HG02571 (cell line): ENCODE data around the gene ORC2.
"Not testable (repeated sequence)": the region's sequence is repeated elsewhere in the genome, so short reads cannot be mapped to it uniquely, and the experiment has no call there.

Source experiments
- ATAC-seq: cut with Tn5 transposase; IDR thresholded peaks from one replicate; pipeline ENCODE4 v1.9.1; 2021; ENCODE audit warnings: mild to moderate bottlenecking, moderate library complexity; ENCODE audit not compliant: unreplicated experiment

The ORC2 gene

DNA sequence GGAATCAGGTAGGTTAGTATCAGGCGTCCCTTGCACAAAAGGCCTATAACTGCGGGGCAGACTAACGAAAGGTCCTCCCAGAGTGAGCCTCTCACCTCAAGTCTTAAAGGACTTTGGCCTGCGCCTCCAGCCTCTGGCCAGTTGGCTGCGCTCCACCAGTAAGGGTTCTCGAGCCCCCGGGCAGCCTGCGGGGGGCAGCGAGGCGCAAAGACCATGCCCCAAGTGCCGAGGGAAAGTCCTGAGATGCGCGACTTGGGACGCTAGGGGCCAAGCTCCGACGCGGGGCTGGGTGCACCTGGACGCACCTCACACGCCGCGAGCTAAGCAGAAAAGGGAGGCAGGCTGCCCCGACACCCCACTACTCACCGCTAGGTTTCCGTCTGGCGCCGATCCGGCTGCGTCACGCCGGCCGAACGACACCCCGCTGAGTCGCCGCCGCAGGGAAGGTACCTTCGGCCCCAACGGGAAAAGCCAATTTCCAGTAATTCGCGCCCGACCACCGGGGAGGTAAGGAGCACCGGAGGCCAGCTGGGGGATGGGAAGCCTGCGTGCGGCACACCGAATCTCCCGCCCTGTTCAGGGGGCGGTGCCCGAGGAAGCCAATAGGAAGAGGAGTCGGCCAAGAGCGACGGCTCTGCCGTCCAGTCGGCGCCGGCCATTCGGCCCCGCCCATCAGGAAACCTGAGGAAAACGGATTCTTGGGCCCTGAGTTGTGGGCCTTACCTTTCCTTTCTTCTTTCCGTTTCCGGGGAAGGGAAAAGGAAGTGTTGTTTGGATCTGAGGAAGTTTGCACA lies at the start of gene ORC2:
Gene ORC2 (minus strand): TSS at position 537 of the 794 bp plus-strand sequence. CDS start 5,537 bp downstream, outside the sequence.
- peak; percentile 94 for ATAC-seq

DNA sequence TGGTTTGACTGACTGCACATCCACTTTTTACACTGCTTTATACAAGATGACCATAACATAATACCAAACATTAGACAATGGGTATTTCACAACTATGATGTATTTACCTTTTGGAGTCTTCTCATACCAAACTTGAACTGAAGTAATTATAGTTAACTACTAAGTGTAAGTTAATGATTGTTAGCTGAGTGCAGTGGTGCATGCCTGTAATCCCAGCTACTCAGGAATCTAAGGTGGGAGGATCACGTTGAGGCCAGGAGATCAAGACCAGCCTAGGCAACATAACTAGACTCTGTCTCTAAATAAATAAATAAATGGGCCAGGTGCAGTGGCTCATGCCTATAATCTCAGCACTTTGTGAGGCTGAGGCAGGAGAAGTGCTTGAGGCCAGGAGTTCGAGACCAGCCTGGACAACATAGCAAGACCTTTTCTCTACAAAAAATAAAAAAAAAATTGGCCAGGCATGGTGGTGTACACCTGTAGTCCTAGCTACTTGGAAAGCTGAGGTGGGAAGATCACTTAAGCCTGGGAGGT lies 44.9 kb upstream of the ORC2 start:
- no peak for ATAC-seq

DNA sequence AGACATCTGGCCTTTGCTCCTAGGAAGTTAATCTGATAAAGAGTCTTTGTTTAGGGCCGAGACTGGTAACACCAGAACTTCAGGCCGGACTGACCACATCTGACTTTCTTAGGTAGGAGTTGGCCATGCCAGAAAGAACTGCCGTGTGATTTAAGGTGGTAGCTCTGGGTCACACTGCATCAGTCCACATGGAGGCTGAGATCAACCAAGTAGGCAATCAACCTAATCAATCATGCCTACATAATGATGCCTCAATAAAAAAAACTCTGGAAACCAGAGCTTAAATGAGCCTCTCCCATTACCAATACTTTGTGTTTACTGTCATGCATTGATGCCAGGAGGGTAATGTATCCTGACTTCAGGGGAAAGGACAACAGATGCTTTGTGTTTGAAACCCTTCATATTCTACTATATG lies 44.1 kb upstream of the ORC2 start:
- ATAC-seq: no peak

DNA sequence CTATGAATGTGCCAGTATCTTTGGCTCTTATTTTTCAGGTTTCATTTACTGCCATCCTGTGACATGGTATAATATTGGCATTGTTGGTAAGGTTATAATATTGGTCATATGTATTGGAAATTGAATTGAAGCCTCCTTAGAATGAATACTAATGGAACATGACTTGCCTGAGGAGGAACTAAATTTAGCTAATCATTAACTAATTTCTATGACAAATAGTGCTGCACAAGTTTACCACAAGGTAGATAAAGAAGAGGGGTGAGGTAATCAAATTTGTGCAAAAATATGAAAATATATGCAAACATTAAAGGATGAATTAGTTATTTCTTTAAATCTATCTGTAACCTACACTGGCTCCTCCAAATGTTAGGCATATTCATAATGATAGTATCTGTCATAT lies 43.2 kb upstream of the ORC2 start:
- no peak for ATAC-seq

DNA sequence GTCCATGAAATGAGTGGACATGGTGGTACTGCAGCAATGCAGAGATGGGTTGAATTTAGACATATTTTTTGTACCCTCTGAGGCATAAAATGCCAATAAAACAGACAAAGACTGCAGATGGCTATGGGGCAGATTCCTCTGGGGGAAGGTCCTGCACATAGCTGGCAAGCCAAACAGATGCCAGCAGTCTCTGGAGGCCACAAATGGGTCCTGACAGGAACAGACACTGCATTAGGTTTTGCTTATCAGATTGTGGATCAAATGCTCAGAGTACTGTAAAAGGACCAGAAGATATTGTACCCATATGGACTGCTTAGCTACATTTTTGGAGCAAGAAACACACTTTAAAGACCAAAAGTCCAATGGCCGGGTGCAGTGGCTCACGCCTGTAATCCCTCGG lies 40.9 kb upstream of the ORC2 start:
- ATAC-seq: no peak

DNA sequence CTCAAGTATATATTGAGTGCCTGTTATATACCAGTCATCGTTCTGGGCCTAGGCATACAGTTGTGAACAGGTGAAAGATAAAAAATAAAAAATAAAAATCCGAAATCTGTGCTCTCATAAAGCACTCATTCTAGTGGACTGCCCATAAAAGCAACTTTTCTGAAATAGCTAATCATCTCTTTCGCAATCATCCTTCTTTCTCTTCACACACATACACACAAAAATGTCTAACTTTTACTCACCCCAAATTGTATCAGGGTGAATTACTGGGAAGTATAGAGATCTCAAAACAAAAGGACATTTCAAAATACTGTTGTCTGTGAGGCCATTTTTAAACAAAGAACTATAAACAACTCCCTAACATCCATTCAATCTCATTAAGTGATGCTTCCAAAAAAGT lies 29.6 kb upstream of the ORC2 start:
- no peak for ATAC-seq

DNA sequence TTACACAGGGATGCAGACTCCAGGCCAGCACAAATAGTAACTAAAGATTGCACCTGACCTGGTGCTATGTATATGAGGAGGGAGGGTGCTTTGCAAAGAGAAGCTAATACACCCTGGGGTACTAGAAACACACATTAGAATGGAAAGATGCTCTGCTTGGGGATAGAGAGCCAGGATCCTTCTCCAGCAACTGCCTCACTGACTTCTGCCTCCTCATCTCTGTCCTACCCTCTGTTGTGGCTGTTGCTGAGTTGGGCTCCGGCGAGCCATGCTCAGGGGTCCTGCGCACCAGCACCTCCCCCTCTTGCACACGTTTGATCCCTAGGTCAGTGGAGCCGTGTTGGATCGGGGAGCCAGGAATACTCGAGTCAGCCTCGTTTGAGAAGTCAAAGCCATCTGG lies 23.7 kb upstream of the ORC2 start:
- no peak for ATAC-seq

DNA sequence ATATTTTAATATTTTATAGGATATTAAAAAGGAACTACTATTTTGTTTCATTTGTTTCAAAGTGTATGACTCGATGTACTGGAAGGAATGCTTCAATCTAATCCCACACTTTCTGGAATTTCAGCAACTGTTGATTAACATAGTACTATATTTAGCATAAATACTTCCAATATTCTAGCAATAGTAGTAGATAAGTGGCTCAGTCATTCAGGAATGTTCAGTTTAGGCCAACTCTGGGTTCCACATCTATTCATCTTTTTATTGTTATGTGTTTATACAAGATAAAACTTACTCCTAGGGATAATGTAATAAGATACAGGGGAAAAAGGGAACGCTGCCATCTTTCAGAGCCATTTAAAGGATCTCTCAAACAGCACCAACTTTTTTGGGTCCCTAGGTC lies 22.3 kb upstream of the ORC2 start:
- no peak for ATAC-seq

DNA sequence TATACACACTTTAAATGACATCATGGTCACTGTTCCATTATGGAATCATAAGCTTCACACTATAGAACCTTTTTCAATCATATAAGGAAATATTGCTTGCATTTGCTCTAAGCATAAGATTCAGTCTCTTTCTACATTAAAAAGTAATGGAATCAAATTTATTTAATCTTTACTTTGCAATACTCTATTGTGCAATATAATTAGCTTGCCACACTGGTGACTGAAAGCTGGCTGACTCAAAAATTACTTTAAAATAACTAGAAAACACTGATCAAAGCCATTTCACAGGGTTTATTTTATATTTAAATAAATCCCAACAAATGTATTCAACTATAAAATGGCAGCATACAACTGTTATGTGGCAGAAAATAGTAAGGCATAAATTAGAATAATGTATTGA lies 13.2 kb upstream of the ORC2 start:
- no peak for ATAC-seq

DNA sequence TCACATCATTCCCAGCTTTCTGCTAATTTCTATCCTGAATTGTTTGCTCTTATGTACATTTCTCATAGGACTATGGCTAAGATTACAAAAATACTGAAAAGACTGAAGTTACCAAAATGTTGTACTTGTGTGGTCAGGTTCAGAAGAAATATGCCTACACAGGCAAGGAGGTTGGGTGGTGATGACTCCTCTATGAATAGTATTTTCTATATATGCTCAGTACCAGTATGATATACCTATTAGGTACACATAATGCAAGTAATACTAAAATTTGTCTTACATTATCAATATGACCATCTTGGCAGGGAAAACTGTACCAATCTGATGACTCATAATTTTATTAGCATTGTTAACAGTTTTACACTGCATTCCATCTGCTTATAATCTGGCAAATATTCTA lies 12.2 kb upstream of the ORC2 start:
- no peak for ATAC-seq

DNA sequence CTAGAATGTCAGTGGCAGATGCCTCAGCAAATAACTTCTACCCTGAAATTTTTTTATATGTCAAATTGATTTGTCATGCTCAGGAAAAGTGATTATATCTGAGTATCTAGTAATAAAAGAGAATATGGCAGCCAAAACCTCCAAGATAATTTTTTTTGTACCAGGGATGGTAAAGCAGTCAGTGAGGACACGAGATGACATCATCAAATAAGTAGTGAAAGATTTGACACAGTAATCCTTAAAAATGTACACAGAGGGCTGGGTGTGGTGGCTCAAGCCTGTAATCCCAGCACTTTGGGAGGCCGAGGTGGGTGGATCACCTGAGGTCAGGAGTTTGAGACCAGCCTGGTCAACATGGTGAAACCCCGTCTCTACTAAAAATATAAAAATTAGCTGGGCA lies 6.6 kb upstream of the ORC2 start:
- ATAC-seq: not testable (repeated sequence)

DNA sequence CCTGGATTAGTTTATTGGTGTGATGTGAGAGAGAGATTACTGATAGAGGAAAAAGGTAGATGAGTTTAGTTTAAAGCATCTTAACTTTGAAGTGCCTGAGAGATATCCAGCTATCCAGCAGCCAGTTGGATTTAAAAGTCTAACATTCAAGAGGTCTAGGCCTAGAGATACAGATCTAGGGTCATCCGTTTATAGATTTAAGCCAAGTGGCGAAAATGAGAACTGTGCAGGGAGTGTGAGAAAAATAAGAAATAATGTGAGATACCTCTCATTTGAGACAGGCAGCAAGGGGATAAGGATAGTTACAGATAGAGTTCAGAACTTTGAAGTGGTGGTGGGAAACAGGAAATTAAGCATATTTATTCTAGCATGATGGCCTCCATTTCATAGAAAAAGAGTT lies 5.3 kb upstream of the ORC2 start:
- ATAC-seq: no peak

DNA sequence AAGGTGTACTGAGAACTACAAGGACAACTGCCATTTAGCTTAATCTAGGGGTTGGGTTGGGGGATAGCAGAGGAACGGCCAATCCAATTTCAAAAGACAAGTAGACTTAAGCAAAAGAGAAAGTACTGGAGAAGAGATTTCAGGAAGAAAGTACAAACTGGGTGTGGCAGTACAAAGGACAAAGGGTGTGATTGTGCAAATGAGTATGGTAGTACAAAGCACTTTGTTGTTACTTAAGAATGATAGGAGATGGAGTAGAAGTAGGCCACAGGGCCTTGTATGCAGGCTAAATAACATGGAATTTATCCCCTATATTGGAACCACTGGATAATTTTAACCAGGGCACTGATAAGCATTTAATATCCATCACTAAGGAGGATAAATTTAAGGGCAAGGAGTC lies 4.7 kb upstream of the ORC2 start:
- ATAC-seq: no peak

DNA sequence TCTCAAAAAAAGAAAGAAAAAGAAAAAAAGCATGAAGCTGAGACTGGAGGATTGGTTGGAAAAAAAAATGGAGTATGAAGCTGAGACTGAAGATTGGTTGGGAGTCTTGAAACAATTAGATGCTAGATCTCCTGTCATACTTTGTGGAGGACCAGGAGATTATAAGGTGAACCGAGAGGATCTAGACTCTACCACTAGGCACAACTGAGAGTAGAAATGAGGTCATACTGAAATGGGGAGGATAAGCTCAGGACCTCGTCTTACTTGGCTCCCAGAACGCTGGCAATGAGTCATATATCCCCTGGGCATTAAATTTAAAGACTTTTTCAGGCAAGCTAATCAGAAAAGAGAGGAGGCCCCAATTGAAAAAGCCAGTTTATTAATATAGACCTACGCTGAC lies 3.3 kb upstream of the ORC2 start:
- no peak for ATAC-seq

DNA sequence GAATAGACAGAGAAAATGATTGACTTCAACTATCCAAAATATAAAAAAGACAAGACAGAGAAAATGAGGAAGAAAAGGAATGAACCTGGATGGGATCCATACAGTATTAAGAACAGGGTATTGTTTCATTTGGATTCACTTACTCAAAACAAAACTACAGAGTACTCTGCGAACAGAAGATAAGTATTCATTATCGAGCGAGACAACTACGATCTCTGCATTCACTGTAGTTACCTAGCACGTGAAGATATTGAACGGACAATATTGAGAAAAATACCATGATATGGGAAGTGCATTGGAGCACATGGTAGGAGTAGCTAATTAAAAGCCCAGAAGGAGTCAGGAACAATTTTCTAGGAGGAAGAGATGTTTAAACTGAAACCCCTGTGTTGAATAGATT lies 1.0 kb upstream of the ORC2 start:
- no peak for ATAC-seq

DNA sequence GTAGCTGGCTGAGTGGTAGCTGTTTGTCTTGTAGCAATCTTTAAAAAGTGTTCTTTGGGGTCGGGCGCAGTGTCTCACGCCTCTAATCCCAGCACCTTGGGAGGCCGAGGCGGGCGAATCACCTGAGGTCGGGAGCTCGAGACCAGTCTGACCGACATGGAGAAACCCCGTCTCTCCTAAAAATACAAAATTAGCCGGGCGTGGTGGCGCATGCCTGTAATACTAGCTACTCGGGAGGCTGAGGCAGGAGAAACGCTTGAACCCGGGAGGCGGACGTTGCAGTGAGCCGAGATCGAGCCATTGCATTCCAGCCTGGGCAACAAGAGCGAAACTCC lies 425 bp upstream of the ORC2 start:
- not testable (repeated sequence) for ATAC-seq

DNA sequence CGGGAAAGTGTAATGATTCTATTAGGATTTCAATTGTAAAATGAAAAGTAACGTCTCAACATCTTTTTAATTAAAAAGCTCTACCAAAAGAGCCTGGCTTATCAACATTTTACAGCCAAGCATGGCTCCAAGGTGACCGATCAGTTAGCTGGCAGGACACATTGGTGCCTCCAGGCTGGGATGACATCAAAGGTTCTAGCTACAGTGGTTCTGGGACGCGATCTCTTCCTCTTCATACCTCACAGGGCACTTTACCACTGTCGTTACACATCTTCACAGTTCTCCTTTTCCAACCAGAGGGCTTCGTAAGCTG lies 693 bp downstream of the ORC2 start:
- peak; percentile 1 for ATAC-seq

DNA sequence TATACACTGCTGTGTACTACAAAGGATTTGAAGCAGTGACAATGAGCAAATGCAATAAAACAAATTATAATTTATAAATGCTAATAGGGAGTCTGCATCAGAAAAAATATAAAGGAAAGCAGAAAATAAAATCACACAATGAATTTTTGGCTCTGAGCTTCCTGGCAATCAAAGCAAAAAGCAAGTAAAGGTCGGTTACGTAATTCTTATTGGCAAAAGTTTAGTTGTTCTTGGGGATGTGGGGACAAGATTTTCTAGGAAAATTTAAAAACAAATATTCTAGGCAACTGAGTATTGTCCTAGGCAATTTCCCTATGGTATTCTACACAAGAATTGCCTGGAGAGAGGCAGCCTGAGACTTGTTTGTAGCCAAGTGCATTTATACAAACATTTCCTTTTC lies 1.8 kb downstream of the ORC2 start:
- ATAC-seq: no peak

DNA sequence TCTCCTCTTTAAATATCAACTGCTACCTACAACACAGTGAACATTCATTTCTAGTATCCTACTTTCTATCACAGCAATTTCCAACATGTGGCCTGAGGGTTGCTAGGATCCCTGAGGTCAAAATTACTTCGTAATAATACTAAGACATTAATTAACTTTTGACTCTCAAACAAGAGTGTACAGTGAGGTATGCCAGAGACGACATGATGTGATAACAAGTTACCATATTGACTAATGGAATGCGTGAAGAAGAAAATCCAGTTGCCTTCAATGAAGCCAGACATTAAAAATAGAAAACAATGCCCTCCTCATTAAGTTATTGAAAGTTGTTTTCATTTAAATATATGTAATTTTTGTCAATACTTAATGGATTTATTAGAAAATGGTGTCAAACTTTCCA lies 13.1 kb downstream of the ORC2 start:
- ATAC-seq: no peak

DNA sequence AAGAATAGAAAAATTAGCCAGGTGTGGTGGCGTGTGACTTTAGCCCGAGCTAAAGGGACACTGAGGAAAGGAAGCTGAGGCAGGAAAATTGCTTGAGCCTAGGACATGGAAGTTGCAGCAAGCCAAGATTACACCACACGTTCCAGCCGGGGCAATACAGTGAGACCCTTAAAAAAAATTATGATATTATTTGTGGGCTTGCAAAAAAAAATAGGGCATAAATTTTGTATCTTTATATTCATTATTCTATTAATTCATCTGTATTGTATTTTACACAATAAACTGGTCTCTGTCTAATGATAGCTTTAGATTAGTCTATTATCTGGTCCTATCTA lies 18.1 kb downstream of the ORC2 start:
- ATAC-seq: no peak

DNA sequence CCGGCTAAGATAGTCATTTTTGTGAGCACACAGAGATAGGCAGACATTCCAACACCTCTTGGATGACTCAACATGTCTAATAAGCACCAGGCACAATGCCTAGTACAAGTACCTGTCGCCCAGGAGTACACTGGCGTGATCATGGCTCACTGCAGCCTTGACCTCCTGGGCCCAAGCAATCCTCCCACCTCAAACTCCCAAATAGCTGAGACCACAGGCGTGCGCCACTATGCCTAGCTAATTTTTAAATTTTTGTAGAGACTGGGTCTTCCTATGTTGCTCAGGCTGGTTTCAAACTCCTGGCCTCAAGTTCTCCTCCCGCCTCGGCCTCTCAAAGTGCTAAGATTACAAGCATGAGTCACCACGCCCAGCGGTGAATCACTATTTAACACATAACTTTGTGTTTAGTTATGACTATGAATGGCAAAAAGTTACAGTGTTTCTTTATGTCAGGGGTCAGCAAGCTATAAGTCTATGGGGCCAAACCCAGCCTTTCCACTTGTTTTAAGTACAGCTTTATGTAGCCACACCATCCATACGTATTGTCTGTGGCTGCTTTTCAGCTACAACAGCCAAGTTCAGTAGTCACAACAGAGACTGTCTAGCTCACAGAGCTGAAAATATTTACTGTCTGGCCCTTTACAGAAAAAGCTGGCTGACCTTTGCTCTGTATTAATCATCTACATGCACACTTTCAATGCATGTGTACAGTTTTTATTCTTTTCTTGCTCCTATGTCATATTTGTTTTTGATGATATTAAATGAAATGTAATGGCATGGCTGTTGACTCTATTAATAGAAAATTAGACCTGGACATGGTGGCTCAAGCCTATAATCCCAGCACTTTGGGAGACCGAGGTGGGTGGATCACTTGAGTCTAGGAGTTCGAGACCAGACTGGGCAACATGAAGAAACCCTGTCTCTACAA lies 18.7 kb downstream of the ORC2 start:
- ATAC-seq: no peak

DNA sequence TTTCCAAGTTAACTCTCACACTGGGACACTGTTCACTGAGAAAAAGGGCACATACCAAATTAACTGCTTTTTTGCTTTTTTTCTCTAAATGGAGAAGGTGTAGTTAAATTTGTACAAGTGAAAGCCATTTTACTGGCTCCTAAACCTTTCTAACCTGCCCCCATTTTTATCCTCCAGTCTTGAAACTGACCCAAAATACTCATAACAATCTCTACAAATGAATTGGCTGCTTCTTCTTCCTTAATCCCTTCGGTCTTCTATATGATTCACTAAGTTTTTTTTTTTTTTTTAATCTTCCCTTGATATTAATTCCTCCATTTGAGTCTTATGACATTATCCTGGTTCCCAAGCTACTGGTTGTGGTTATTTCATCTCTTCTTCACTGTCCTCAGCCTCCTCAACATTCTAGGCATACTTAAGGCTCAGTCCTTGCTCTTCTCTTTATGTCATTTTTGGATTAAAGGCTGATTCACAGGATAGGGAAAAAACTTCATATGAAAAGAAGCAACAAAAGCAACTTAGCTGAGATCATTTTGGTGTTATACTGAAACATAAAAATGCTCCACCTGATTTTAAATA lies 19.8 kb downstream of the ORC2 start:
- ATAC-seq: no peak
